Naive thymus-derived CD4-positive, alpha-beta T cell (primary cell): ENCODE measurements around the gene TGFB2. TPM values are rescaled to one million over a fixed set of nuclear protein-coding genes. Genes with fewer than 3 reads are reported as not detected.

Source experiments
- ATAC-seq: fragments of 150-1000 bp; cut with Tn5 transposase; 2 replicates; pipeline ENCODE4 v1.10.0; 2021; ENCODE audit warnings: mild to moderate bottlenecking, moderate library complexity
- CTCF ChIA-PET: fragments of 350-600 bp; sonication (Branson Sonifier 250); formaldehyde crosslinking; loops from one replicate; lab custom pipeline; 2021; ENCODE audit warnings: antibody characterized with exemption; lab: Charles Lee
- POLR2A ChIA-PET: fragments of 350-600 bp; sonication (Branson Sonifier 250); formaldehyde crosslinking; loops from one replicate; lab custom pipeline; 2021; ENCODE audit warnings: antibody characterized with exemption, inconsistent platforms; lab: Charles Lee
- DNase-seq, 9 donors: peaks; one replicate each; pipeline versions ENCODE4 v3.0.0 to v3.0.0-alpha.2; 2020 to 2022; ENCODE audit warnings: mixed read lengths in 1 of 9
- H3K27ac ChIP-seq: one replicate; pipeline ENCODE4 v1.7.0; 2013; ENCODE audit warnings: mild to moderate bottlenecking, low read depth, low read length, moderate library complexity
- H3K27me3 ChIP-seq, 2 donors: one replicate each; pipeline ENCODE4 v1.7.0; 2013; ENCODE audit warnings: low read length in 2 of 2, mild to moderate bottlenecking in 2 of 2, moderate library complexity in 2 of 2; ENCODE audit not compliant: control insufficient read depth in 2 of 2, insufficient read depth in 2 of 2
- H3K36me3 ChIP-seq, 3 experiments: 1 replicate in 2 of 3; 2 replicates in 1 of 3; pipeline ENCODE4 v1.7.0; 2013; ENCODE audit warnings: low read length in 3 of 3, mild to moderate bottlenecking in 3 of 3, moderate library complexity in 1 of 3; ENCODE audit not compliant: insufficient read depth in 3 of 3, control insufficient read depth in 2 of 3
- H3K4me1 ChIP-seq, 2 donors: one replicate each; pipeline ENCODE4 v1.7.0; 2013; ENCODE audit warnings: low read length in 2 of 2, mild to moderate bottlenecking in 2 of 2, moderate library complexity in 1 of 2; ENCODE audit not compliant: control insufficient read depth in 2 of 2, insufficient read depth in 2 of 2
- H3K4me3 ChIP-seq: 2 replicates; pipeline ENCODE4 v1.7.0; 2013; ENCODE audit warnings: mild to moderate bottlenecking, low read length
- H3K9me3 ChIP-seq, 3 experiments: 1 replicate in 2 of 3; 2 replicates in 1 of 3; pipeline ENCODE4 v1.7.0; 2013; ENCODE audit warnings: low read length in 3 of 3; ENCODE audit not compliant: control insufficient read depth in 2 of 3
- H3K27ac Mint-ChIP-seq, 9 donors: one replicate each; pipeline ENCODE4 v1.8.0; 2020 to 2022; ENCODE audit warnings: mixed read lengths in 9 of 9, mild to moderate bottlenecking in 8 of 9, moderate library complexity in 5 of 9, inconsistent platforms in 2 of 9
- H3K27me3 Mint-ChIP-seq, 5 donors: one replicate each; pipeline ENCODE4 v1.8.0; 2021 to 2022; ENCODE audit warnings: mixed read lengths in 5 of 5, mild to moderate bottlenecking in 1 of 5
- H3K36me3 Mint-ChIP-seq, 5 donors: one replicate each; pipeline ENCODE4 v1.8.0; 2020 to 2022; ENCODE audit warnings: mixed read lengths in 5 of 5, mild to moderate bottlenecking in 3 of 5, inconsistent platforms in 1 of 5
- H3K4me1 Mint-ChIP-seq, 7 donors: one replicate each; pipeline ENCODE4 v1.8.0; 2020 to 2022; ENCODE audit warnings: mixed read lengths in 7 of 7, mild to moderate bottlenecking in 3 of 7, inconsistent platforms in 1 of 7
- H3K4me3 Mint-ChIP-seq, 10 donors: one replicate each; pipeline ENCODE4 v1.8.0; 2020 to 2022; ENCODE audit warnings: mild to moderate bottlenecking in 10 of 10, mixed read lengths in 10 of 10, moderate library complexity in 6 of 10, inconsistent platforms in 2 of 10
- H3K9me3 Mint-ChIP-seq, 11 donors: one replicate each; pipeline ENCODE4 v1.8.0; 2020 to 2022; ENCODE audit warnings: mixed read lengths in 11 of 11, mild to moderate bottlenecking in 4 of 11, inconsistent platforms in 1 of 11, moderate library complexity in 1 of 11
- intact Hi-C, 2 donors: fragments of 100-400 bp; cut with micrococcal nuclease; formaldehyde crosslinking; loops; one replicate each; pipeline ENCODE4 v1.15.1; 2023
- polyA plus RNA-seq, 2 donors: library from polyadenylated mRNA; unstranded; fragments of 300-500 nt; fragmentation: Illumina TruSeq; gene quantifications; one replicate each; pipeline ENCODE4 v1.2.3, GENCODE V29; 2021
- total RNA-seq, 6 experiments: library from RNA in 5 of 6; stranded (reverse) in 5 of 6; gene quantifications; 1 replicate in 5 of 6; 2 replicates in 1 of 6; pipeline ENCODE4 v1.2.3 and lab custom pipeline; 2021 to 2026

The TGFB2 gene
- total and polyA plus RNA-seq, 7 experiments from 2014 or later, result not detected

DNA sequence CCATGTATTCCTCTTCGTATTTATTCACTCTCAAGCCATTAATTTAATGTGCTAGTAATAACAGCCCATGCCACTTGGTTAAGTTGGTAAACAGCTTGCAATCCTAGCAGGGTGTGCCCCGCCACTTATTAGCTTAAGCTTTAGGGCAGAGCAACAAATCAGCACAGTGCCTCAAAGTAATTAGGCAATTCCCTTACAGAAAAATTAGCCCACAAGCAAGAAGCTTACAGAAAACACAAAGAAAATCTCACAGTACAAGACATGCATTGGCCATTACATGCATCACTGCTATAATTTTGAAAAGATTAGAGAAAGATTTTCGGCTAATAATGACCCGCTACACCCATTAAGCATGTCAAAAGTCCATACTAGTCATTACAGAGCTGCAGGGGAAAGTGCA lies 47.6 kb downstream of the TGFB2 start:
- H3K9me3 Mint-ChIP-seq, result peaks cover 0 to 3% (median 0%) of the 10 kb centered on the region in 11 donors
- no peaks in the 10 kb centered on the region for H3K27me3 ChIP-seq
- H3K4me1 Mint-ChIP-seq, result no peaks in the 10 kb centered on the region
- peaks cover 4 to 26% (median 15%) of the 10 kb centered on the region in 5 donors for H3K27me3 Mint-ChIP-seq
- H3K27ac Mint-ChIP-seq, result no peak overlapping the region
- ATAC-seq, result no peak
- no peaks in the 10 kb centered on the region for H3K36me3 Mint-ChIP-seq
- no peak overlapping the region for H3K27ac ChIP-seq
- no peak overlapping the region for H3K4me3 ChIP-seq
- no peak overlapping the region for H3K4me3 Mint-ChIP-seq
- H3K36me3 ChIP-seq, result no peaks in the 10 kb centered on the region
- no peaks in the 10 kb centered on the region for H3K9me3 ChIP-seq
- CTCF ChIA-PET, result no interaction called here
- POLR2A ChIA-PET, result no interaction called here
- no peak for DNase-seq
- no peaks in the 10 kb centered on the region for H3K4me1 ChIP-seq
- intact Hi-C loops, result no loop called here

DNA sequence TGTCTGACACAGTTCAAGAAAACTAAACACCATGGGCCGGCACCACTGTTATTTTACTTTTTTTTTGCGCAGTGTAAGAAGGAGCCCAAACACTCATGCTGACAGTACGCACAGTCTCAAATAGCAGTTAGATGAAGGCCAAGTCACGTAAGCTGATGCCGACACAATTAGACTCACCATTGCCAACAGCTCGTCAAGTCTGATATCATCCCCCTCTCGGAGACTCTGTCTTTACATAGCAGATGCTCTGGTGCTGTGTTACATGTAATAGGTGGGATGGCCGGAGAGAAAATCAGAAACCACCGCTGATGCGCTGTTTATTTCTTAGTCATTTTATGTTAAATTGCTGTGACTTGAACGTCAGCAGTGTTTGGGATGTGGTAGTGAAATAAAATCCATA lies 49.3 kb downstream of the TGFB2 start:
- no peak overlapping the region for H3K27ac ChIP-seq
- intact Hi-C loops, result no loop called here
- CTCF ChIA-PET, result no interaction called here
- H3K4me3 ChIP-seq, result no peak overlapping the region
- POLR2A ChIA-PET, result no interaction called here
- H3K27ac Mint-ChIP-seq, result no peak overlapping the region
- H3K9me3 ChIP-seq, result no peaks in the 10 kb centered on the region
- peaks cover 0 to 26% (median 10%) of the 10 kb centered on the region in 5 donors for H3K27me3 Mint-ChIP-seq
- H3K4me3 Mint-ChIP-seq, result no peak overlapping the region
- no peaks in the 10 kb centered on the region for H3K36me3 Mint-ChIP-seq
- no peaks in the 10 kb centered on the region for H3K4me1 ChIP-seq
- DNase-seq (no peak), ATAC-seq (no peak)
- no peaks in the 10 kb centered on the region for H3K4me1 Mint-ChIP-seq
- no peaks in the 10 kb centered on the region for H3K27me3 ChIP-seq
- peaks cover 0 to 3% (median 0%) of the 10 kb centered on the region in 11 donors for H3K9me3 Mint-ChIP-seq
- no peaks in the 10 kb centered on the region for H3K36me3 ChIP-seq

DNA sequence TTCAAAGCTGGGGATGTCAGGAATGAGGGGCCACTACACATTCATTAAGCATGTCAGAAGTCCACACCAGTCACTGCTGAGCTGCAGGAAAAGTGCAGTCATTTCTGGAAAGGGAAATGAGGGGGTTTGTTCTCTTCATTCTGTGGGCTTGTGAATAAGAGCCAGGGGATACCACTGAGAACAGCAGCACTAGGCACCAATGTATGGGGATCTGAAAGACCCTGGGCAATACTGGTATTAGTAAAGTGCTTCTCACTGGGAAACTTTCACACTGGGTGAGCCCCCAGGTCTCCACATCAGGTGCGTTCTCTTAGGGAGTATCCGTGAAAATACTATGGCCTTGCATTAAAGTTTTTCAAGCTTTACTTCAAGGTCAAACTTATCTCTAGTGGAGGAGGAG lies 49.9 kb downstream of the TGFB2 start:
- no peaks in the 10 kb centered on the region for H3K36me3 Mint-ChIP-seq
- no peaks in the 10 kb centered on the region for H3K36me3 ChIP-seq
- peaks cover 0 to 26% (median 10%) of the 10 kb centered on the region in 5 donors for H3K27me3 Mint-ChIP-seq
- no peaks in the 10 kb centered on the region for H3K9me3 ChIP-seq
- H3K9me3 Mint-ChIP-seq, result peaks cover 0 to 3% (median 0%) of the 10 kb centered on the region in 11 donors
- H3K27ac ChIP-seq, result no peak overlapping the region
- ChIA-PET CTCF (no interaction called here), POLR2A (no interaction called here)
- DNase-seq (no peak), ATAC-seq (no peak)
- no peaks in the 10 kb centered on the region for H3K4me1 Mint-ChIP-seq
- no peak overlapping the region for H3K27ac Mint-ChIP-seq
- H3K27me3 ChIP-seq, result no peaks in the 10 kb centered on the region
- H3K4me3 ChIP-seq, result no peak overlapping the region
- intact Hi-C loops, result no loop called here
- no peak overlapping the region for H3K4me3 Mint-ChIP-seq
- H3K4me1 ChIP-seq, result no peaks in the 10 kb centered on the region

DNA sequence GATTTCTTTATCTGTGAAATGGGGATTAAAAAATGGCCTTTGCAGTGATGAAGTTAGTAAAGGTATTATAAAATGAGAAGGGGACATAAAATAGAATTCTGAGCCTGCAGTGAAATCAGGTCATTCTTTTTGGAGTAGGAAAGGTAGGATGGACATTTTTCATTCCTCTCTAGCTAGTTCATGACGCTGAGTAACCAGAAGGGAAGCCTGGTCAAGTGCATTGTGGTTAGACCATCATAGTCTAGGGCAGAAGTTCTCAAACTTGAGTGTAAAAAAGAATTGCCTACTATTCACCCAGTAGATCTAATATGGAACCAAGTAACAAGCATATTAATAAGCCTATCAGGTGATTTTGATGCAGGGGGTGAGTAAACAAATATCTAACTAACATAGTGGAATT lies 50.8 kb downstream of the TGFB2 start:
- Mint-ChIP-seq H3K27me3 (peaks cover 0 to 27% (median 10%) of the 10 kb centered on the region in 5 donors), H3K4me1 (no peaks in the 10 kb centered on the region), H3K27ac (no peak overlapping the region), H3K36me3 (no peaks in the 10 kb centered on the region), H3K9me3 (peaks cover 0 to 3% (median 0%) of the 10 kb centered on the region in 11 donors), H3K4me3 (no peak overlapping the region)
- H3K4me3 ChIP-seq, result no peak overlapping the region
- ATAC-seq (no peak), DNase-seq (no peak)
- intact Hi-C loops, result no loop called here
- POLR2A ChIA-PET, result no interaction called here
- H3K27me3 ChIP-seq, result no peaks in the 10 kb centered on the region
- CTCF ChIA-PET, result no interaction called here
- no peaks in the 10 kb centered on the region for H3K4me1 ChIP-seq
- H3K27ac ChIP-seq, result no peak overlapping the region
- no peaks in the 10 kb centered on the region for H3K9me3 ChIP-seq
- H3K36me3 ChIP-seq, result no peaks in the 10 kb centered on the region

DNA sequence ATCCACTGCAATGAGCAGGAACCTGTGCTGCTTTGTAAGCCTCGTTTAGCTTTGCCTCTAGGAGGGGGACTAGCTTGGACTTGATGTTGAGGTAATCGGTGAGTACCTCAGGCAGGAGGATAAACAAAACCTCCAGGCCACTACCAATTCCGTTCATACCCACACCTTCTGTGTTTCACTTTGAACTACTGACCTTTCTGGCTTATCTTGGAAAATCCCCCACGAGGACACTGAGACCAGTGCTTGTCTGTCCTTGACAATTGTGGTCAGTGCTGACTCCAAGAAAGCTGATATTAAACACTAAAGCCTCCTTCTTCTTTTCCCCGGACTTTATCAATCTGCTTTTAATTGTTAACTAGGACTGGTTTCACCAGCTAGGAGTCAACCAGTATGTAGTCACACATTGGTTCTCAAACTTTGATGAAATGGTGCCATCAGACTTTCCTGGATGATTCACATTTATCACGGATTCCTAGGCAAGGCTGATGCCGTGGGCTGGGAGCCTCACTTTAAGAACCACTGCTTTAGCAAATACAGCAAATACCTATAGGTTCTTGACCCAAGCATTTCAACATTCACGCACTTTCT lies 52.7 kb downstream of the TGFB2 start:
- CTCF ChIA-PET, result no interaction called here

DNA sequence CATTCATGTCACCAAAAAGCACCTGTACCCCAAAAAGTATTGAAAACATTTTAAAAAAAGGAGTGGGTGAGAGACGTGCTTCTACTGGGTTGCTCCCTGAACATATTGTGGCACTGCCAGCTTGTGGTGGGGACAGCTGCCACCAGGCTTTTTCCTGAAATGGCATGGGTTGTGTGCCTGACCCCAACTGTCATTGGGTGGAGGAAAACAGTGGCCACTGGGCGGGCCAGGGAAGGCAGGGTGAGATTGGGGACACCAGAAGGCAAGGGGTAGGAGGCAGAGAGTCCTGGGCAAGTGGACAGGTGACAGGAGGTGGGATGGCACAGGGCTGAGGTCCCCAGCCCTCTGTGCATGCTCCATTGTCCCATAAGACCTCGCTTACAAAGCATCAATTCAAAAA lies 55.5 kb downstream of the TGFB2 start:
- Mint-ChIP-seq H3K4me1 (no peaks in the 10 kb centered on the region), H3K9me3 (no peaks in the 10 kb centered on the region), H3K36me3 (no peaks in the 10 kb centered on the region), H3K27me3 (peaks cover 0 to 19% (median 10%) of the 10 kb centered on the region in 5 donors), H3K4me3 (no peak overlapping the region), H3K27ac (no peak overlapping the region)
- ATAC-seq (no peak), DNase-seq (no peak)
- no peaks in the 10 kb centered on the region for H3K4me1 ChIP-seq
- ChIA-PET CTCF (no interaction called here), POLR2A (no interaction called here)
- H3K9me3 ChIP-seq, result no peaks in the 10 kb centered on the region
- H3K36me3 ChIP-seq, result no peaks in the 10 kb centered on the region
- no peaks in the 10 kb centered on the region for H3K27me3 ChIP-seq
- intact Hi-C loops, result no loop called here
- no peak overlapping the region for H3K4me3 ChIP-seq
- no peak overlapping the region for H3K27ac ChIP-seq

More for the DNA sequence above, 52.7 kb downstream of the TGFB2 start:
- intact Hi-C loops, result no loop called here
- H3K27ac Mint-ChIP-seq, result no peak overlapping the region
- H3K27me3 Mint-ChIP-seq, result peaks cover 0 to 20% (median 10%) of the 10 kb centered on the region in 5 donors
- H3K9me3 ChIP-seq, result no peaks in the 10 kb centered on the region
- no peak for ATAC-seq
- H3K4me3 Mint-ChIP-seq, result no peak overlapping the region
- H3K4me1 Mint-ChIP-seq, result no peaks in the 10 kb centered on the region
- H3K27ac ChIP-seq, result no peak overlapping the region
- POLR2A ChIA-PET, result no interaction called here
- H3K4me3 ChIP-seq, result no peak overlapping the region
- no peaks in the 10 kb centered on the region for H3K36me3 Mint-ChIP-seq
- H3K27me3 ChIP-seq, result no peaks in the 10 kb centered on the region
- DNase-seq, result no peak
- H3K4me1 ChIP-seq, result no peaks in the 10 kb centered on the region
- no peaks in the 10 kb centered on the region for H3K36me3 ChIP-seq
- peaks cover 0 to 3% (median 0%) of the 10 kb centered on the region in 11 donors for H3K9me3 Mint-ChIP-seq

DNA sequence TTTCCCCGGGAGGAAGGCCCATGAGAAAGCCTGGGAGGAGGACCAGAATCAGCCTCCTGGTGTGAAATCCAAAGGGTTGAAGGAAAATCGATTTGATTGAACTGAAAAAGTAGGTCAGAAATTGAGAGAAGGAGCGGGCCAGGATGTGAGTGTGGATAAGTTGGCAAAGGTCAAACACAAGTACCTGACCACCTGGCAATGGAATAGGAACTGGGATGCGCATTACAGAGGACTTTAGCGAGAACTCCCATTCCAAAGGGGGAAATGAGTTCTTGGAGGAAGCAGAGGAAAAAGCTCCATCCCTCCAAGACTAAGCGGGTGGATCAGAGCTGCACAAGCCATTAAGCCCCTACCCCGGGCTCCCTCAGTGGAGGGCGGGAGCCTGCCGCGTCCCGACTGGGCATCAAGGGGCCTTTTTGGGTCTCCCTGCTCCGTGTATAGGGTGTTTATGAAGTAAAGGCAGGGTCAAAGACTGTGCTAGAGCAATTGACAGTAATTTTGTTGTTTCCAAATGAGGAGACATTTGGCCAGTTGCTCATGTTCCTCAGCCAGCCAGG lies 56.4 kb downstream of the TGFB2 start:
- H3K36me3 Mint-ChIP-seq, result no peaks in the 10 kb centered on the region
- POLR2A ChIA-PET, result interaction anchor here (0.6 kb wide), 1 partner anchor 292 kb away, joined by 3 read pairs; no protein-coding TSS in a partner anchor
- no peaks in the 10 kb centered on the region for H3K4me1 Mint-ChIP-seq
- no peaks in the 10 kb centered on the region for H3K9me3 Mint-ChIP-seq
- CTCF ChIA-PET, result no interaction called here
- peaks cover 0 to 19% (median 10%) of the 10 kb centered on the region in 5 donors for H3K27me3 Mint-ChIP-seq
- ATAC-seq, result no peak
- H3K27ac ChIP-seq, result no peak overlapping the region
- H3K4me3 Mint-ChIP-seq, result no peak overlapping the region
- no peaks in the 10 kb centered on the region for H3K9me3 ChIP-seq
- no peak for DNase-seq
- no peaks in the 10 kb centered on the region for H3K4me1 ChIP-seq
- intact Hi-C loops, result no loop called here
- no peaks in the 10 kb centered on the region for H3K27me3 ChIP-seq
- H3K4me3 ChIP-seq, result no peak overlapping the region
- no peak overlapping the region for H3K27ac Mint-ChIP-seq
- no peaks in the 10 kb centered on the region for H3K36me3 ChIP-seq
